ENCODE results near the gene ZNF695.
"Not testable (repeated sequence)": the region's sequence is repeated elsewhere in the genome, so short reads cannot be mapped to it uniquely, and the experiment has no call there.

Gene ZNF695

DNA sequence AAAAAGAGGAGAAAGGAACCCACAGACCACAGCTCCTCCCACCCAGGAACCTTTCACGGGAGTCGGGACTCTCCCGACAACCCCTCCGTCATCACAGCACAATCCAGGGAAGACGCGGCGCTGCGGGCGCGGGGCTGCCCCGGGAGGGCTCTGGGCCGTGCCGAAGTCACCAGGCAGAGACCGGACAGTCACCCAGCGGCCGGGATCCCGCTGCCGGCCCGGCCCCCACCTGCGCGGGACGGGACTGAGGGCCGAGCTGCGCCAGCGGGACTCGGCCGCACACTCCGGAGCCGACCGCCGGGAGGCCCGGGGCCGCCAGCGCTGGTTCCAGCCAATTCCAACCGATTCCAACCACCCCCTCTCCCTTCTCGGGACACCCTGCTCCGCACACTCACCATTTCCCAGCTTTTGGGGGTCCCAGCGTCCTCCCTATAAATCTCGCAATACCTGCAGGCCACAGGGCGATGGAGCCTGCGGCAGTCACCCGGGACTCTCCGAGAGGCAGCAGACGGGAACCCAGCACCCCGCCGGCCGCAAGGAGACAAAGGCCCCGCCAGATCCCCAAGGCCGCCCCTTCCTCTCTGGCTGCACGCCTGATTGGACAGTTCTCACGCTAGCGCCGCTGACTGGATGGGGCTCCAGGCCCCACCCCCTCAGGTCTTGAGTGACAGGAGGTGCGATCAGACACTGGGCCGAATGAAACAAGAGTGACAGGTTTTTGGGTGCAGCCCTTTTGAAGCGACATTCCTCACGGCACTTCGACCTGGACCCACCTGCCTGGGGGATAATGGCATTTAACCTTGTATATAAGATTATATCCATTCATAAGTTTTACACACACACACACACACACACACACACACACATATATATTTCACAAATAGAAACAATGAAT is at the start of gene ZNF695:
Gene ZNF695 (minus strand): TSS at position 547 of the 895 bp plus-strand sequence. CDS start 149 bp downstream, at position 398.
- peak in 13 of 14 donors; percentile 2 to 72 (median 42) for DNase-seq

DNA sequence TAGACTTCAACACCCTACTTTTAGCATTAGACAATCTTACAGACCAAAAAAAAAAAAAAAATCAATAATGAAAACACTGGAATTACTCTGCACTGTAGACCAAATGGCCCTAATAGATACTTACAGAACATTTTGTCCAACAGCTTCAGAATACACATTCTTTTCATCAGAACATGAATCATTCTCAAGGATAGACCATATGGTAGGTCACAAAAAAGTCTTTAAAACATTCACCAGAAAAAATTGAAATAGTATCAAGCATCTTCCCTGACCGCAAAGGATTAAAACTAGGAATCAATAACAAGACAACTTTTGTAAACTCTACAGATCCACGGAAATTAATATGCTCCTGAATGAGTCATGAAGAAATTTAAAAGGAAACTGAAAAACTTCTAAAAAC is 48.2 kb upstream of the ZNF695 start:
- no peak for DNase-seq

DNA sequence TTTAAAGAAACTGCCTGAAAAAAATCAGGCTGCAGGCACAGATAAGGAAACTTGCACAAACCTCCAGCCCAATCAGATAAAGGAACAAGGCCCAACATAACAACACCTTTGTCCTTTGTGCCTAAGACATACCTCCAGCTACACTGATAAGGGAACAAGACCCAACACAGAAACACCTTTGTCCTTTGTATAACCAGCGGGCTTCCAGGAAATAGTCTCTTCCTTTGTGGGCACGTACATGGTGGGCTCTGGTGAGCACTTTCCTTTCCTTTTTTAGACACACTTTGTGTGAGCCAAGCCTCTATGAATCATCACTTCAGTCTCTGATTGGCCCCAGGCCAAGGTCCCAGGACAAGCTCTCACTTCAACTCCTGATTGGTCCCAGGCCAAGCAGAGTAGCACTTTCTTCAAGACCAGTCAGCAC is 47.1 kb upstream of the ZNF695 start:
- no peak for DNase-seq

DNA sequence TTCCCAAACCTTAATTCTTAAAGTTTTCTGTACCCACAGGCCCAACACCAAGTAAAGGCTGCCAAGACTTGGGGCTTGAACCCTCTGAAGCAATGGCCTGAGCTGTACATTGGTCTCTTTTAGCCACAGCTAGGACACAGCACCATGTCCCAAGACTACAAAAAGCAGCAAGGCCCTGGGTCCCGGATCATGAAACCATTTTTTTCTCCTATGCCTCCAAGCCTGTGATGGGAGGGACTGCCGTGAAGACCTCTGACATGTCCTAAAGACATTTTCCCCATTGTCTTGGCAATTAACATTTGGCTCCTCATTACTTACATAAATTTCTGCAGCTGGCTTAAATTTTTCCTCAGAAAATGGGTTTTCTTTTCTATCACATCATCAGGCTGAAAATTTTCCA is 39.8 kb upstream of the ZNF695 start:
- DNase-seq, result no peak

DNA sequence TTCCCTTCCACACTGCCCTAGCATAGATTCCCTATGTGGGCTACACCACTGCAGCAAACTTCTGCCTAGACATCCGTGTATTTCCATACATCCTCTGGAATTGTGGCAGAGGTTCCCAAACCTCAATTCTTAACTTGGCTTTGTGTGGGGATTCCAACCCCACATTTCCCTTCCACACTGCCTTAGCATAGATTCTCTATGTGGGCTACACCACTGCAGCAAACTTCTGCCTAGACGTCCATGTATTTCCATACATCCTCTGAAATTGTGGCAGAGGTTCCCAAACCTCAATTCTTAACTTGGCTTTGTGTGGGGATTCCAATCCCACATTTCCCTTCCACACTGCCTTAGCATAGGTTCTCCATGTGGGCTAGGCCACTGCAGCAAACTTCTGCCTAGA is 39.4 kb upstream of the ZNF695 start:
- no peak for DNase-seq

DNA sequence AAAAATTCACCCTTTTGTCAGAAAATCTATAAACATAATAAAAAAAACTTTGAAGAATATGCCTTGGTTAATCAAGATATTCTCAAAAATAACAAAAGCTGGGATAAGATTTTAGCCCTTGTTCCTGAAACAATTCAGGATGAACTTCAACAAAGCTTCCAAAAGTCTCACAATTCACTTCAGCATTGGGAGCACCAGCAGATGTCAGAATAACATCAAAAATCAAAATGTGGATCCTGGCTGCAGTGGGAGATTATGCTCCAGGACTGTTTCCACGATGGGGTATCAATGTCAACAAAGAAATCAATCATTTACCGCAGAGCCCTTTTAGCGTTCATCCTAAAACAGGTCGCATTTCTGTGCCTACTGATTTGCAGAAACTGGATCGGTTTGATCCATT is 35.5 kb upstream of the ZNF695 start:
- DNase-seq, result no peak

DNA sequence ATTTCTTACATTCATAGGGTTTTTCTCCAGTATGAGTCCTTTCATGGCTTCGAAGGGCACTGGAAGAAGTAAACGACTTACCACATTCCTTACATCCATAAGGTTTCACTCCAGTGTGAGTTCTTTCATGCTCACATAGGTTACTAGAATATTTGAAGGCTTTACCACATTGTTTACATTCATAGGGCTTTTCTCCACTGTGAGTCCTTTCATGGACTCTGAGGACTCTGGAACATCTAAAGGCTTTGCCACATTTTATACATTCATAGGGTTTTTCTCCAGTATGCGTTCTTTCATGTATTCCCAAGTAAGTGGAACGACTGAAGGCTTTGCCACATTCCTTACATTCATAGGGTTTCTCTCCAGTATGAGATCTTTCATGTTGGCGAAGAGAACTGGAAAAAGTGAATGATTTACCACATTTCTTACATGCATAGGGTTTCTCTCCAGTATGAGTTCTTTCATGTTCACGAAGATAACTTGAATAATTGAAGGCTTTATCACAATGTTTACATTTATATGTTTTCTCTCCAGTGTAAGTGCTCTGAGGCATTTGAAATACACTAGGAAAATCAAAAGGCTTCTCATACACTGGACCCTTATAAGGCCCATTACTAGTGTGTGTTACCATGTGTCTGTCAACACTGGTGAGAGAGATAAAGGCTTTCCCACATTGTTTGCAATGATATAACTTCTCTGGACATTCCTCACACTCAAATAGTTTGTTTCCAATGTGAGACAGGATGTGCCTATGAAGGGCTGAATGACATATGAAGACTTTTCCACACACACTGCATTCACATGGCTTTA is 29.9 kb upstream of the ZNF695 start:
- DNase-seq, result no peak

DNA sequence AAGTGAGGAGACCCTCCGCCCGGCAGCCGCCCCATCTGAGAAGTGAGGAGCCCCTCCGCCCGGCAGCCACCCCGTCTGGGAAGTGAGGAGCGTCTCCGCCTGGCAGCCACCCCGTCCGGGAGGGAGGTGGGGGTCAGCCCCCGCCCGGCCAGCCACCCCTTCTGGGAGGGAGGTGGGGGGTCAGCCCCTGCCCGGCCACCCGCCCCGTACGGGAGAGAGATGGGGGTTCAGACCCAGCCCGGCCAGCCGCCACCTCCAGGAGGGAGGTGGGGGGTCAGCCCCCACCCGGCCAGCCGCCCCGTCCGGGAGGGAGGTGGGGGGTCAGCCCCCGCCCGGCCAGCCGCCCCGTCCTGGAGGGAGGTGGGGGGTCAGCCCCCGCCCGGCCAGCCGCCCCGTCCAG is 24.4 kb upstream of the ZNF695 start:
- not testable (repeated sequence) for DNase-seq

DNA sequence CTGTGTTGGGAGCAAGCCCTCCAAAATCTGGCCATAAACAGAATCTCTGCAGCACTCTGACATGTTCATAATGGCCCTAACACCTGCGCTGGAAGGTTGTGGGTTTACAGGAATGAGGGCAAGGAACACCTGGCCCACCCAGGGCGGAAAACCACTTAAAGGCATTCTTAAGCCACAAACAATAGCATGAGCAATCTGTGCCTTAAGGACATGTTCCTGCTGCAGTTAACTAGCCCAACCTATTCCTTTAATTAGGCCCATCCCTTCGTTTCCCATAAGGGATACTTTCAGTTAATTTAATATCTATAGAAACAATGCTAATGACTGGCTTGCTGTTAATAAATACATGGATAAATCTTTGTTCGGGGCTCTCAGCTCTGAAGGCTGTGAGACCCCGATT is 16.8 kb upstream of the ZNF695 start:
- not testable (repeated sequence) for DNase-seq

DNA sequence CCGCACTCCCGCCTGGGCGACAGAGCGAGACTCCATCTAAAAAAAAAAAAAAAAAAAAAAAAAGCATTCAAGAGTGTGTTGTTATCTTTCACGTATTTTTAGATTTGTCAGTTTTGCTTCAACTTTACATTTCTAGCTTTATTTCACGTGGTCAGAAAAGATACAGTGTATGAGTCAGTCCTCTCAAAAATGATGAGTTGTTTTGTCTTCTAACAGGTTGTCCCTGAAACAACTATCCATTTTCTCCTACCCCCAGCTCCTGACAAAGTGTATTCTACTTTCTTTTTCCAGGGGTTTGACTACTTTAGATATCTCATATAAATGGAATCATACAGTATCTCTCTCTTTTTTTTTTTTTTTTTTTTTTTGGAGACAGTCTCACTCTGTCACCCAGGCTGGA is 5.5 kb upstream of the ZNF695 start:
- DNase-seq, result no peak

DNA sequence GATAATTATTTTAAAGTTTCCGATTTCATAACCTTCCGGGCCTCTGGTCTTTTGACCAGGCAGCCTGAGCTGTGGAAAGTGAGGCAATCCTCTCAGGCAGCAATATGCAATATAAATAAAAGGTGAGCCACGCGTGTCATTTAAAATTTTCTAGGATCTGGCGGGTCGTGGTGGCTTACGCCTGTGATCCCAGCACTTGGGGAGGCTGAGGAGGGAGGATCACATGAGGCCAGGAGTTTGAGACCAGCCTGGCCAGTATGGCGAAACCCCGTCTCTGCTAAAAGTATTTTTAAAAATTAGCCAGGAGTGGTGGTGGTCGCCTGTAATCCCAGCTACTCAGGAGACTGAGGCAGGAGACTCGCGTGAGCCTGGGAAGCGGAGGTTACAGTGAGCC is 546 bp upstream of the ZNF695 start:
- no peak for DNase-seq

DNA sequence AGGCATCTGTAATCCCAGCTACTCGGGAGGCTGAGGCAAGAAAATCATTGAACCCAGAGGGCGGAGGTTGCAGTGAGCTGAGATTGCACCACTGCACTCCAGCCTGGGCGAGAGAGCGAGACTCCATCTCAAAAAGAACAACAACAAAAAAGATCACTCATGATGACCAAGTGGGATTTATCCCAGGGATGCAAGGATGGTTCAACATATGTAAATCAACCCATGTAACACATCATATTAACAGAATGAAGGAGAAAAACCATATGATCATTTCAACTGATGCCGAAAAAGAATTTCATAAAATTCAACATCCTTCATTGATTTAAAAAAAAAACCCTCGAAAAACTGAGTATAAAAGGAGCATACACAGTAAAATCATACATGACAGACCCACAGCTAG is 3.8 kb downstream of the ZNF695 start:
- DNase-seq, result not testable (repeated sequence)

DNA sequence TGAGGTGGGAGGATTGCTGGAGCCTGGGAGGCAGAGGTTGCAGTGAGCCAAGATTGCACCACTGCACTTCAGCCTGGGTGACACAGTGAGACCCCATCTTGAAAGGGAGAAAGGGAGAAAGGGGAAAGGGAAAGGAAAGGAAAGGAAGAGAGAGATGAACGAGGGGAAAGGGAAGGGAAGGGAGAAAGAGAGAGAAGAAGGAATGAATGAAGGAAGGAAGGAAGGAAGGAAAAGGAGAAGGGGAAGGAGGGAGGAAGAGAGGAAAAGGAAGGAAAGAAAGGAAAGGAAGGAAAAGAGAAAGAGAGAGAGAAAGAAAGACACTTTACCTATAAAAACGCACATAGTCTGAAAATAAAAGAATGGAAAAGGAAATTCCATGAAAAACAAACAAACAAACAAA is 18.0 kb downstream of the ZNF695 start:
- no peak for DNase-seq

DNA sequence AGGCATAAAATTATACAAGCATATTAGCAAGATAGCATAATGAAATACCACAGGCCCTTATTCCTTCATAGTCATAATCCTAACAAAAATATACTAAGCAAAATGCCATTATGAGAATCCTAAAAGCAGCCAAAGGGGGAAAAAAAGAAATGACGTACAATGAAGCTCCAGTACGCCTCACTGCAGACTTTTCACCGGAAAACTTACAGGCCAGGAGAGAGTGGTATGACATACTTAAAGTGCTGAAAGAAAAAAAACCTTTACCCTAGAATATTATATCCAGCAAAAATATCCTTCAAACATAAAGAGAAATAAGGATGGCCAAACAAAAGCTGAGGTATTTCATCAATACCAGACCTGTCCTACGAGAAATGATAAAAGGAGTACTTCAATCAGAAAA is 19.5 kb downstream of the ZNF695 start:
- no peak for DNase-seq

DNA sequence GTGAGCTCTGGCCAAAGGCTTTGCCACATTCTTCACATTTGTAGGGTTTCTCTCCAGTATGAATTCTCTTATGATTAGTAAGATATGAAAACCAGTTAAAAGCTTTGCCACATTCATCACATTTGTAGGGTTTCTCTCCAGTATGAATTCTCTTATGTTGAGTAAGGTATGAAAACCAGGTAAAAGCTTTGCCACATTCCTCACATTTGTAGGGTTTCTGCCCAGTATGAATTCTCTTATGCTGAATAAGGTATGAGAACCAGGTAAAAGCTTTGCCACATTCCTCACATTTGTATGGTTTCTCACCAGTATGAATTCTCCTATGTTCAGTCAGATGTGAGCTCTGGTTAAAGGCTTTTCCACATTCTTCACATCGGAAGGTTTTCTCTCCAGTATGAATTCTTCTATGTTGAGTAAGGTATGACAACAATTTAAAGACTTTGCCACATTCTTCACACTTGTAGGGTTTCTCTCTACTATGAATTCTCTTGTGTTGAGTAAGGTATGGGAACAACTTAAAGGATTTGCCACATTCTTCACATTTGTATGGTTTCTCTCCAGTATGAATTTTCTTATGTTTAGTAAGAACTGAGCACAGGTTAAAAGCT is 20.7 kb downstream of the ZNF695 start:
- no peak for DNase-seq

DNA sequence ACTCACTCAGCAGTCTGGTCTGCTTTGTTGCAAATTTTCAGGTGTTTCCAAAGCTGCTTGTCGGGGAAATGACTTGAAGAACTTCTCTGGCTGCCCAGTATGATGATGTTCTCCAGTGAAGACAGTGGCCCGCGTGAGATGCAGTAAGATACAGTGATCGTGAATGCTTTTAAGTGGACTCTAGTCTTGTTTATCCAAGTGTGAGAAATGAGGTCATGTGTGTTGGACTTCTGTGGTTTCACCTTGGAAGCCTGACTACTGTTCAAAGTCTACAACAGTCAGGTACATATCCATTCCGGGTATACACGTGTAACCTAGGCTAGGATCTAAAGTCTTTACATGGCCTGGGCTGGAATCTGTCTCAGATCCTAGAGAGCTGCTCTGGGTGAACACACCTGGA is 29.1 kb downstream of the ZNF695 start:
- DNase-seq, result no peak

DNA sequence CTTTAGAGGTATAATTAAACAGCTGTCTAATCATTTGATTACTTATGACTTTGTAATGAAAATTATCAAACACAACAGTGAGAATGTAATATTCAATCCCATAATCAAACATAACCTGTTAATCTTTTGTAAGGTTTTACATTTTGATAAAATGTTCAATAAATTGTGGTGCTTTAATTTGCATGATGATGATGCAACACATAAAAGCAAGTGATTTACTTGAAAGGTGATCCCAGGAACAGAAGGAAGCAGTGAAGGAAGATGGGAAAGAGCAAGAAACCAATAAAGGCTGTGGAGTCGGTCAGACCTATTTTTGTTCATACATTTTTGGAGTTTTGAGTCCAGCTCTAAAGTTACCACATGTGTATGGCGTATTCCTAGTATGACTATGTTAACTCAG is 29.6 kb downstream of the ZNF695 start:
- no peak for DNase-seq

DNA sequence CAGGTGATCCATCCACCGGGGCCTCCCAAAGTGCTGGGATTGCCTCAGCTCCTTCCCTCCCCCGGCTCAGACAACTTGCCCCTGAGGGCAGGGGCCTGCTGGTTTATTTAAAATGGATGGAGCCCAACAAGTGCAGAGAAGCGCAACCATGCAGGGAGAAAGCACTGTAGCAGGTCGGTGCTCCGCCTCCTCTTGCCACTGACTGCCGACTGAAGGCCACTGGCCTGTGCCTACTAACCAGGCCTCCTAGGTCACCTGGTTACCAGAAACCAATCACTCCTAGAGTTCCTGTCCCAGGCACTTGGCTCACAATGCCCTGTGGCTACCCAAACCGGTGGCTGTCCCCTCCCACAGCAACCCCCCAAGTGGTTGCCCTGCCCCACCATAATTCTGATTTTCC is 35.9 kb downstream of the ZNF695 start:
- no peak for DNase-seq

DNA sequence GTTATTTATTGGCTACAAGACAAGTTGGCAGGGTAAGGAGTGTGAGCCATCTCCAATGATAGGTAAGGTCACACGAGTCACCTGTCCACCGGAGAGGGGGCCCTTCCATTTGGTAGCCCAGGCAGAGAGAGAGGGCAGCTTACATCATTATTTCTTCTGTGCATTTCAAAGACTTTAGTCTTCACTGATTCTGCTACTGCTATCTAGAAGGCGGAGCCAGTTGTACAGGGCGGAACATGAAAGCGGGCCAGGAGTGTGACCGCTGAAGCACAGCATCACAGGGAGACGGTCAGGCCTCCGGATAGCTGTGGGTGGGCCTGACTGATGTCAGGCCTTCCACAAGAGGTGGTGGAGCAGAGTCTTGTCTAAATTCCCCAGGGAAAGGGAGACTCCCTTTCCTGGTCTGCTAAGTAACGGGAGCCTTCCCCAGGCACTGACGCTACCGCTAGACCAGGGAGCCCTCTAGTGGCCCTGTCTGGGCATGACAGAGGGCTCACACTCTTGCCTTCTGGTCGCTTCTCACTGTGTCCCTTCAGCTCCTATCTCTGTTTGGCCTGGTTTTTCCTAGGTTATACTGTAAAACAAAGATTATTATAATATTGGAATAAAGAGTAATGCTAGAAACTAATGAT is 36.7 kb downstream of the ZNF695 start:
- DNase-seq, result peak in 8 of 14 donors; percentile 2 to 35 (median 12)

DNA sequence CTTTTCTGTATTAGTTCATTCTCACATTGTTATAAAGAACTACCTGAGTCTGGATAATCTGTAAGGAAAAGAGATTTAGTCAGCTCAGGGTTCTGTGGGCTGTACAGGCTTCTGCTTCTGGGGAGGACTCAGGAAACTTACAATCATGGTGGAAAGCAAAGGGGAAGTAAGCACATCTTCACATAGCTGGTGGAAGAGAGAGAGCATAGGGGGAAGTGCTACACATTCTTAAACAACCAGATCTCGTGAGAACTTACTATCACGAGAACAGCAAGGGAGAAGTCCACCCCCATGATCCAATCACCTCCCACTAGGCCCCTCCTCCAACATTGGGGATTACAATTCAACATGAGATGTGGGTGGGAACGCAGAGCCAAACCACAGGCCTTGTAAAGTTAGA is 38.2 kb downstream of the ZNF695 start:
- DNase-seq, result no peak

DNA sequence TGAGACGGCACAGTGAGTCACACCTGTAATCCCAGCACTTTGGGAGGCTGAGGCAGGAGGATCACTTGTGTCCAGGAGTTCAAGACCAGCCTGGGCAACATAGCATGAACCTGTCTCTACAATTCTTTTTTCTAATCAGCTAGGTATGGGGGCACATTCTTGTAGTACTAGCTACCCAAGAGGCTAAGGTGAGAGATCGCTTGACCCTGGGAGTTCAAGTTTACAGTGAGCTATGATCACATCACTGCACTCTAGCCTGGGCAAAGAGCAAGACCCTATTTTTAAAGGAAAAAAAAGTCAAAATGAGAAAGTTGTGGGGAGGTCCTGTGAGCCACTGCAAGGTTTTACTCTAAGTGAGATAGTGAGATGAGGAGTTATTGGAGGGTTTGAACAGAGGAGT is 41.4 kb downstream of the ZNF695 start:
- no peak for DNase-seq

DNA sequence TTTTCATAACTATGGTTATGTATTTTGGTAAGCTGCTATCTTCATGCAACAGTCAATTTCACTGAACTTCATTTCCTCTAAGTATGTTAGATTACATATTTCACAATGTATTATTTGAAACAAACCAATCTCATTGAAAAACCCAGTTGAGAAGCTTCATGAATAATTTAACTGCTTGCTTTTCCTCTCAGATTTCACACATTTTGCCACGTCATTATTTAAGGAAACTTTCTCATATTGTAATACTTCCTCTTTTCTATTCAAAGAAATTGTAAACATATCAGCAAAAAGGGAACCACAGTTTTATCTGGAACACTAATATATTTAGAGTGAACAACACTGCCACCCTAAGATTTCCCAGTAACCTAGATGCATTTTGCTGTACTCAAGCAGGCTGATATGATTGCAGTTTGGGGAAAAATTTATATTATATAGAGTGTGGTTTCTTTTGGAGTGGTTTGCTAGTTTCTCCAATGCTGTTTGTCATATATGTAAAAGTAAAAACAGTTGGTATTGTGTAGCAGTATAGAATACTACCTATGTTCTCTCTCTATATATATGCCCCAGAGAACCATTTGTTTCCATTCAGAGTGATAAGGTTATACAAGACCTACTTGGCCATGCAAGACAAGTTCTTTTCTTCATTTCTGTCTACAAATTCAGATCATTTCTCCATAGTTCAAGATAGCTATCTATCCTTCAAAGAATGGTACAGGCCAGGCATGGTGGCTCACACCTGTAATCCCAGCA is 47.7 kb downstream of the ZNF695 start:
- DNase-seq, result no peak

All from C1 segment of cervical spinal cord (tissue), 14 donors.